ENCODE measurements around the gene FANCI.
A peak's percentile ranks its signal among the peaks of the same experiment; 100 is the strongest.

FANCI gene

GRCh38 chr15:89334510-89335297 is 90.9 kb downstream of the FANCI start, which contains the start of gene POLG:
Gene POLG, minus strand, starts transcription at chr15:89334824. Its CDS starts 1,070 bp downstream, at chr15:89333754.
- peak; percentile 99 for DNase-seq

GRCh38 chr15:89335298-89336041 is 91.7 kb downstream of the FANCI start:
- no peak for DNase-seq

GRCh38 chr15:89338036-89338435 is 94.3 kb downstream of the FANCI start:
- no peak for DNase-seq

- DNase-seq, result no peak
These were observed 96.8 kb downstream of the FANCI start for GRCh38 chr15:89340573-89340972.

- DNase-seq, result no peak
These were observed 97.7 kb downstream of the FANCI start for GRCh38 chr15:89341316-89342005.

GRCh38 chr15:89342840-89343239 is 99.1 kb downstream of the FANCI start:
- DNase-seq, result no peak

GRCh38 chr15:89345248-89345647 is 101.5 kb downstream of the FANCI start:
- no peak for DNase-seq

- DNase-seq, result no peak
These were observed 102.9 kb downstream of the FANCI start for GRCh38 chr15:89346516-89347231.

GRCh38 chr15:89349206-89349558 is 105.4 kb downstream of the FANCI start:
- no peak for DNase-seq

GRCh38 chr15:89352476-89352875 is 108.7 kb downstream of the FANCI start:
- no peak for DNase-seq

GRCh38 chr15:89353991-89354390 is 110.2 kb downstream of the FANCI start:
- DNase-seq, result no peak

GRCh38 chr15:89356634-89357298 is 113.0 kb downstream of the FANCI start:
- peak; percentile 41 for DNase-seq

GRCh38 chr15:89358435-89358754 is 114.6 kb downstream of the FANCI start:
- DNase-seq, result no peak

GRCh38 chr15:89358755-89359439 is 115.1 kb downstream of the FANCI start:
- DNase-seq, result peak; percentile 75

- no peak for DNase-seq
These were observed 115.9 kb downstream of the FANCI start for GRCh38 chr15:89359471-89360293.

GRCh38 chr15:89360294-89360971 is 116.7 kb downstream of the FANCI start:
- no peak for DNase-seq

- peak; percentile 50 for DNase-seq
These were observed 117.8 kb downstream of the FANCI start for GRCh38 chr15:89361451-89362202.

- no peak for DNase-seq
These were observed 118.7 kb downstream of the FANCI start for GRCh38 chr15:89362203-89363101.

- DNase-seq, result no peak
These were observed 119.4 kb downstream of the FANCI start for GRCh38 chr15:89363133-89363532.

Measured in hematopoietic multipotent progenitor cell treated with erythropoietin and hydrocortisone succinate and interleukin-3 and kit ligand, for 8 days (in vitro differentiated cells).